HG03097 (cell line): Measurements from ENCODE around the gene IL13.
"Not testable (repeated sequence)": the region's sequence is repeated elsewhere in the genome, so short reads cannot be mapped to it uniquely, and the experiment has no call there.

Source experiments
- ATAC-seq: cut with Tn5 transposase; IDR thresholded peaks from one replicate; pipeline ENCODE4 v1.9.1; 2021; ENCODE audit not compliant: unreplicated experiment, low FRiP score

The IL13 gene

GRCh38 chr5:132657676-132658380 is at the start of gene IL13:
Gene IL13, plus strand, starts transcription at chr5:132658173. Its CDS starts 14 bp downstream, at chr5:132658187.
- no peak for ATAC-seq

DNA sequence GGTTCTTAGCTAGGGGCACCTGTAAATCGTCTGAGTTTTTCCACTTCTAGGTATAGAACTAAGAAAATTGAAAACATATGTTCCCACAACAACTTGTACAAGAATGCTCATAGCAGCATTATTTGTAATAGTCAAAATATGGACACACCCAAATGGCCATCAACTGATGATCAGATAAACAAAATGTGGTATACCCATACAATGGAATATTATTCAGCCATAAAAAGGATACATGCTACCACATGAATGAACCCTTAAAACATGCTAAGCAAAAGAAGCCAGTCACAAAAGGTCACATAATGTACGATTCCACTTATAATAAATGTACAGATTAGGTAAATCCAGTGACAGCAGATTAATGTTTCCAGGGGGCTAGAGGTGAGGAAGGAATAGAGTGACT is 46.0 kb upstream of the IL13 start:
- no peak for ATAC-seq

- no peak for ATAC-seq
Observed at GRCh38 chr5:132612846-132613245, 45.1 kb upstream of the IL13 start.

- no peak for ATAC-seq
Observed at GRCh38 chr5:132621699-132622098, 36.3 kb upstream of the IL13 start.

- ATAC-seq, result no peak
Observed at GRCh38 chr5:132622608-132623007, 35.4 kb upstream of the IL13 start.

GRCh38 chr5:132627470-132627869 is 30.5 kb upstream of the IL13 start:
- ATAC-seq, result no peak

DNA sequence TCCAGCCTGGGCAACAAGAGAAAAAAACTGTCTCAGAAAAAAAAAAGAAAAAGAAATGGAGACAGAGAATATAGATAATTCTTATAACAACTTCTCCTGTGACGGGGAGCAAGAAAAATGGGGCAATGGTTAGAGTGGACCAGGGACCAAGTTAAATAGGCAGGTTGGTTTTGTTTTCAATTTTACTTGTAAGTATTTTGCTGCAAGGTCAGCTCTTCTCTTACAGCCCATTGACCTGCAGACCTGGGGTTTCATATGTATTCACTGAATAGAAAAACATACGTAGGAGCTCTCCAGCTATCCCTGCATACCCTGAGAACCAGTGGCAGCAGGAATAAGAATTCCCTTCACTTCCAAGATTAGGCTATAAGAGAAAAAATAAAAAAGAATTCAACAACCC is 29.2 kb upstream of the IL13 start:
- no peak for ATAC-seq

DNA sequence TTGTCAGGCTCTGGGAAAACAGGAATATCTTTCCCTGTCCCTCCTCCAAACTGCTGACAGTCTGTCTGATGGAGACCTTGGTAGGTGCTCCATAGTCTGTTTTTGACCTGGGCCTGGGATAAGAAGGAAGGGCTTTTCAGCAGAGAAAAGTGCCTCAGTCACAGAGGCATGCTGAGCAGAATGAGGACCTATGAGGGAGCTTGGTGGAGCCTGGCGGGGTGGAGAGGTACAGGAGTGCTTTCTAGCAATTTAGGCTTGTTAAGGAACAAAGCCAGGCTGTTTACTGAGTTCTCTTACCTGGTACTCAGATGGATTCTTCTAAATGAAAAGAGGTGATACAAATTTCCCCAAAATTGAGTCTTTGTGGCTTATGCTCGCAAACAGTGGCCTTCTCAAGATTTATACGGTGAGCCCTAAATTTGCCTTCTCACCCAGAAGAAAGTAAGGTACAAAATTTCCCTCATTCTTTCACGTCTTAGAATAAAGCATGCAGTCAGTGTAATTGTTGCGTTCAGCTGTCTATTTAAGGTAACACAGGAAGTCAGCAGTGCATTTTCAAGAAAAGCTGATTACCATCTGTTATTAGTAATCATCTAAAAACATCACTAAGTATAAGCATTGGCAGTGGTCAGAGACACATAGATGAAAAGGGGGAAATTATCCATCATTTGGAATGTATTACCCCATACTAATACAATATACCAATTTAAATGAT is 28.6 kb upstream of the IL13 start:
- peak; percentile 46 for ATAC-seq

DNA sequence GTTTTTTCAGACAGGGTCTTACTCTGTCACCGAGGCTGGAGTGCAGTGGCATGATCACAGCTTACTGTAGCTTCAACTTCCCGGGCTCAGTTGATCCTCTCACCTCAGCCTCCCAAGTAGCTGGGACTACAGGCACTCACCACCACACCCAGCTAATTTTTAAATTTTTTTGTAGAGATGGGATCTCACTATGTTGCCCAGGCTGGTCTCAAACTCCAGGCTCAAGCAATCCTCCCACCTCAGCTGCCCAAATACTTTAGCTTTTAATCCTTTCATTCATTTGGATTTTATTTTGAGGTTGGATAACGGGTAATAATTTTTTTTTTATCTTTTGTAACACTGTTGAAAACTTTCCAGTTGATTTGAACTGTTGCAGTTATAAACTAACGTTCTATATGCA is 24.4 kb upstream of the IL13 start:
- not testable (repeated sequence) for ATAC-seq

- ATAC-seq, result peak; percentile 52
Observed at GRCh38 chr5:132635873-132636272, 22.1 kb upstream of the IL13 start.

- ATAC-seq, result no peak
Observed at GRCh38 chr5:132637241-132637640, 20.7 kb upstream of the IL13 start.

GRCh38 chr5:132639706-132640130 is 18.3 kb upstream of the IL13 start:
- peak; percentile 59 for ATAC-seq

DNA sequence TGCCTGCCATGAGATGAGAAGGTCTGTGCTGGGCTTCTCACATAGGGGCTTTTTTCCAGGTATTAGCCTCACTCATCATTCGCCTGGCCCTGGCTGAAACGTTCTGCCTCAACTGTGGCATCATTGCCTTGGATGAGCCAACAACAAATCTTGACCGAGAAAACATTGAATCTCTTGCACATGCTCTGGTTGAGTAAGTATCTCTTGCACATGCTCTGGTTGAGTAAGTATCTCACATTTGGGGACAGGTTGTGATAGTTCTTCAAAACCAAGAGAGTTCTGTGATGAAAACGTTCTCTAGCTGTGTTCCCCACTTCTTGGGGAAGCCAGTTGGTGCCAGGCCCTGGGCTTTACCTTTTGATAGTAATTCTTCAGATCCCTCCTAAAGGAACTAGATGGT is 17.4 kb upstream of the IL13 start:
- ATAC-seq, result no peak

DNA sequence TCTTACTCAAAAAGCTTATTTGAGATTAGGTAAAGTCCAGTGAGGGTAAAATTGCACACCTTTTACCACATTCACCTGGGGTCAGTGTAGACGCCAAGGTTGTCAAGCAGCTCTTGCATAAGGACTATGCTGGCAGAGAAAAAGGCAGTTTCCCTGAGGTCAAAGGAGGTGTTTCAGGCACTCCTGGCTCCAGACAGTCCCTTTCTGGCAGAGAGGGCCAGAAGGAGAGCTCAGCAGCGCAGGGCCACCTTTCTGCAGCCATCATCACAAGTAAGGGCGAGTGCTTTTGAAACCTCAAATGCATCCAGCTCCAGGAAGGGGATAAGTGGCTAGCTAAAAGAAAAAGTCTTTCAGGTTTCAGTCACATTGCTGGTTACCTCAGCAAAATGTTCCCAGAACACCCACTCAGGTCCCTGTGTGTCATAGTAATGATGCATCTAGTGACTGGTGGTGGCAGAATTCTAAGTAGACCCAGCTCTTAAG is 16.7 kb upstream of the IL13 start:
- ATAC-seq, result no peak

DNA sequence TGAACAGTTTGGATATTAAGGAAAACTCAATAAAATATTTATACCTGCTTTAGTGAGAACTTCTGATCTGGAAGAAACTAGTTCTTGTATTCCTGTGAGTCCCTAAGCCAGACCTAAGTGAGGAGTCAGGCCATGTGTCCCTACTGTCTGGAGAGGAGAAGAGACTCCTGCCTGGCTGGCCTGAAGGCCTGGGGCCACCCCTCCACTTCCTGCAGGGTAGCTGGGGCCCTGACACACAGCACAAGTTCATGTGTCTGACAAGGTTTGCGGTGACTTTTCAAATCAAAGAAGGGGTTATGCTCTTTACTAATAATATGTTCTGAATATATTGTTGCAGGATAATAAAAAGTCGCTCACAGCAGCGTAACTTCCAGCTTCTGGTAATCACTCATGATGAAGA is 16.1 kb upstream of the IL13 start:
- ATAC-seq, result no peak

GRCh38 chr5:132644177-132644576 is 13.8 kb upstream of the IL13 start:
- ATAC-seq, result no peak

GRCh38 chr5:132646583-132647266 is 11.2 kb upstream of the IL13 start:
- no peak for ATAC-seq

- ATAC-seq, result no peak
Observed at GRCh38 chr5:132647473-132647872, 10.5 kb upstream of the IL13 start.

- no peak for ATAC-seq
Observed at GRCh38 chr5:132648355-132648754, 9.6 kb upstream of the IL13 start.

DNA sequence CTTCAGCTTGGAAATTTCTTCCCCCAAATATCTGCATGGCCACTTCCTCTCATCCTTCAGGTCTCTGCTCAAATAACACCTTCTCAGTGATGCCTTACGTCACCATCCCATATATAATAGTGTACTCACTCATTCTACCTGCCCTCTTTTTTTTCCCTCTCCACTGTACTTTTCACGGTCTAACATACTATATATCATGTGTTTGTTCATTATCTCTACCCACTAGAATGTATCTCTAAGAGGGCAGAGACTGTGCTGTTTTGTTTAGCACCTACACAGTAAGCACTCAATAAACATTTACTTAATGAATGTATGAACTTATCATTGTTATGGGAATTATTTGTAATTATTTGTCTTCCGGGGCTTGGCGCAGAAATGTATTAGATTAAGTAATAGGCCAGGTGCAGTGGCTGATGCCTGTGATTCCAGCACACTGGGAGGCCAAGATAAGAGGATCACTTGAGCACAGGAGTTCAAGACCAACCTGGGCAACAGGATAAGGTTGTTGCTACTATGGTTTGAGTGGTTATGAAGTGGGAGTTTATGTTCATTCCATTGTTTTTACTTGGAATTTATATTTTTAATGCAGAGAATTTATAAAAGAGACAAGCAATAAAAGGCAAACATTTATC is 6.0 kb upstream of the IL13 start:
- ATAC-seq, result no peak

DNA sequence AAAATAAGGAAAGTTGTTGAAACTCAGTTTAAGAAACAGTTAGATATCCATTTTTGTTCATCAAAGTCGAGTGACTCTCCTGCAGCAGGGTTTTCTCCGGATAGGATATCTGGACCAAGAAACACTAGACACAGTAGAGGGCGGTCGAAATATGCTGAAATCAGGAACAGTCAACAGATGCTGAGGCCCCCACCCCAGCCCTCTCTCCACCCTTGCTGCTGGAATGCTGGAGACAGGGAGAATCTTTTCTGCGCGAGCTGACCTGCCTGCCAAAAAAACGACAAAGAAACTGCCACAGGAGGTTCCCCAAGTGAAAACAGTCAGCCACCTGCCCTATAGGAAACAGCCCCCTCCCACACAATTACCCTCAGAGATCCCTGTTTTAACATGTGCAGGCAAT is 4.3 kb upstream of the IL13 start:
- ATAC-seq, result no peak
